ENCODE measurements around the gene FAM53B.

GRCh38 chr10:124707144-124707467 is 37.1 kb downstream of the FAM53B start:
- TF ChIP-seq CTCF (IDR thresholded peaks at IDR 0.05) (no peak), POLR2A (IDR thresholded peaks at IDR 0.05; ENCODE audit: low read depth) (no peak), EP300 (IDR thresholded peaks at IDR 0.05) (no peak), POLR2AphosphoS5 (IDR thresholded peaks at IDR 0.05) (no peak)

Measured in esophagus muscularis mucosa (tissue), 4 donors.